ENCODE measurements around the gene TLE2. TPM values are rescaled to one million over a fixed set of nuclear protein-coding genes. Genes with fewer than 3 reads are reported as not detected.
"Not testable (repeated sequence)": the region's sequence is repeated elsewhere in the genome, so short reads cannot be mapped to it uniquely, and the experiment has no call there.

The TLE2 gene
- polyA plus RNA-seq, 1 donor = 29.3 TPM

DNA sequence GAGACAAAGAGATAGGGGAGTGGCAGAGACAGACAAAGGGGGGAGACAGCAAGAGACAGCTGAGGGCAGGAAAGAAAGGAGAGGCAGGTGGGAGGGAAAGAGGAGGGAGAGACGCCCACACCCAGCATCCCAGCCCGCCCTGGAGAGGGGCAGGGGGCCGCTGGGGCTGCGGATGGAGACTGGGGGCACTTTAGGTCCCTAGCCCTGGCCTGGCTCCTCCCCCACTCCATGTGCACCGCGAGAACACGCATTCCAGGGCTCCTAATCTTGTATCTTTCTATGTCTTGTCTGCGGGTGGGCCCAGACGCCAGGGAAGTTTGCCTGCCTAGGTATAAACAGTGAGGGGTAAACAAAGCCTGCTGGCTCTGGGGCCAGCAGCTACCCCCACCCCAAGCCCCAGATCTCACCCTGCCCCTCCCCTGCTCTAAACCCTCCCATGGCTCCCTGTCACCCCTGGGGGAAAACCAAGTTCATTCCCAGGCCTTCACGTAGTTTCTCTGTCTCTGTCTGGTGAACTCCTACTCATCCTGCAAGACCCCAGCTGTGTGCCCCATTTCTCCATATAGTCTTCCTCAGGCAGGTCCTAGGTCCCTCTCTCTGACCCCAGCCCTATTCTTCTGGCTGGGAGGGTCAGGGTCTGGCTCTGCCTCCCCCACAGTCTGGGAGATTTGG is 27.5 kb upstream of the TLE2 start:
- no peak for DNase-seq (ENCODE audit: low read depth)

DNA sequence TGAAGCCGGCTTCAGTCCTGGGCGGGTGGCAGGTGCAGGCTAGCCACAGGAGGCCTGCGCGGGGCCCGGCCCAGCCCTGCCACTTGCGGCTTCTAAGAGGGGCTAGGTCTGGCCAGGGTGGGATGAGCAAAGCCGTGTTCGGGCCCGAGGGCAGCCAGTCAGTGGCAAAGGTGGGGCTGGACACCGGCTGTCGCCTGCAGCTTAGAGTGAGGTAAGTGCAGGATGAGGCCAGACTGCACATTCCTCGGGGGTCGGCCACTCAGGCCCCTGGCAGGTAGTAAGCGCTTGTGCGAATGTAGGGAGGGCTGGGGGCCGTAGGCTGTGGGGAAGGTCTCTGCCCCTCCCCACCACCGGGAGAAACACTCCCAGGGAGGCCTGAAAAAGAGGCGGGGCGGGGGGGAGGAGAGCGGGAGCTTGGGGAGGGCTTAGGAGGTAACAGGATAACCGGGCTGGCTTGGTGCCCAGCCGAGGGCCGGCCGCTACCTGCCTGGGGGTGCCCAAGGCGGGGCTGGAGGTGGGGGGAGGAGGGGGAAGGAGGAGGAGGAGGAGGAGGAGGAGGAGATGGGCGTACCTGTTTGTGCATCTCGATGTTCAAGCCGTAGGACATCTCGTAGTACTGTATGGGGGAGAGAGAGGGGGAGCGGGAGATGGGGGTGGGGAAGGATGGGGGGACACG is 26.8 kb upstream of the TLE2 start:
- DNase-seq (ENCODE audit: low read depth) = no peak

DNA sequence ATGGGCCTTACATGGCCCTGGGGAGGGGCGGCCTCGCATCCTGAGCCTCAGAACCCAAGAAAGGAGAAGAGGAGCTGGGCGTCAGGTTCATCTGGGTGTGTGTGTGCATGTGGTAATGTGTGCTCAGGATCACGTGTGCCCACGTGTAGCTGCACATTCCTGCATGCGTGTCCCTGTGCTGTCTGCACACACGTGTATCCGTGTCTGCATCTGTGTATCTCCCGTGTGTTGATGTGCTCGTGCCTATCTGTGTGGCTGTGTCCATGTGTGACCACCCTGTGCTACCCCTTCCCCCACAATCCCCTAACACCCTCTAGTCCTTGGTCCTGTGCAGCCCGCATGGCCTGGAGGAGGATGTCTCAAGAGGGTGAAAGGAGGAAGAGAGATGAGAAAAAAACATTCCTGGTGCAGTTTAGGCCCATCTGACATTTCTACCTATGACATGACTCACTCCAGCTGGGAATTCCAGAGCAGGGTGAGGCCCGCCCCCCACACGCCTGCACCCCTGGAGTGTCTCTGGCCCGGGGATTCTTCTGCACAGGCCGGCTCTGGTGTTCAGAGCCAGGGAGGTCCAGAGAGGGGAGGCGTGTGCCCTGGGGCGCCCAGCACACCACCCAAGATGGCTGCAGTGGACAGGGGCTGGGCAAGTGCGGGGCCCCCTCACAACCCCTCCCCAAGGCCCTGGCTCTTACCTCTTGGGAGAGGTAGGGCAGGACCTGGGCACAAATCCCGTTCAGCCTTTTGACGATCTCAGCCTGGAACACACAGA is 26.1 kb upstream of the TLE2 start:
- no peak for DNase-seq (ENCODE audit: low read depth)

- DNase-seq (ENCODE audit: low read depth) = no peak
These were observed 25.3 kb upstream of the TLE2 start for GRCh38 chr19:3054265-3054971.

- no peak for DNase-seq (ENCODE audit: low read depth)
These were observed 24.7 kb upstream of the TLE2 start for GRCh38 chr19:3053780-3054179.

DNA sequence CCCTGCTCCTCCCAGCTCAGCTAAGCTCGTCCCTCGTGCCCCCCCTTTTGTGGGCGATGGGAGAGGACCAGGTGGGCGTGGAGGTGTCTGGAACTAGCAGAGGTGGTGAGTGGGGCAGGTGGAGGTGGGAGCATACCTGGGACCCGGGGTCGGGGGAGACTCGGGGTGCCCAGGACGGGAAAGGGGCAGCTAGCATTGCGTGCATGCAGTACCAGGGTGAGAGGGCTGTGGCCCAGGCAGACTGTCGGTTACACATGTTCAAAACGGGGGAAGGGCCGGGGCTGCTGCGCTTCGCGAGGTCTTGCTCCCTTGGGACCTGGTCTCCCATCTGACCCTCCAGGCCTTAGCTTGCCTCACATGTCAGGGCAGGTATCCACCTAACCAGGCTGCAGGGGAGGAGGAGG is 24.1 kb upstream of the TLE2 start:
- DNase-seq (ENCODE audit: low read depth) = no peak

DNA sequence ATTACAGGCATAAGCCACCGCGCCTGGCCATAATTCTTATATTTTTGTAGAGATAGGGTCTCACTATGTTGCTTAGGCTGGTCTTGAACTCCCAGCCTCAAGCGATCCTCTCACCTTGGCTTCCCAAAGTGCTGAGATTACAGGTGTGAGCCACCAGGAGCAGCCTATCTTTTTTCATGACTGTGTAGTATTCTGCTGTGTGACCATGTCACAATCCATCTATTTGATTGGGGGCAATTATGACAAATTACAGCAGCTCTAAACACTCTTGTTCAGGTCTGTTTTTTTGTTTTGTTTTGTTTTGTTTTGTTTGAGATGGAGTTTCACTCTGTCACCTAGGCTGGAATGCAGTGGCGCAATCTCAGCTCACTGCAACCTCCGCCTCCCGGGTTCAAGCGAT is 20.9 kb upstream of the TLE2 start:
- DNase-seq (ENCODE audit: low read depth) = not testable (repeated sequence)

GRCh38 chr19:3049089-3049488 is 20.0 kb upstream of the TLE2 start:
- no peak for DNase-seq (ENCODE audit: low read depth)

DNA sequence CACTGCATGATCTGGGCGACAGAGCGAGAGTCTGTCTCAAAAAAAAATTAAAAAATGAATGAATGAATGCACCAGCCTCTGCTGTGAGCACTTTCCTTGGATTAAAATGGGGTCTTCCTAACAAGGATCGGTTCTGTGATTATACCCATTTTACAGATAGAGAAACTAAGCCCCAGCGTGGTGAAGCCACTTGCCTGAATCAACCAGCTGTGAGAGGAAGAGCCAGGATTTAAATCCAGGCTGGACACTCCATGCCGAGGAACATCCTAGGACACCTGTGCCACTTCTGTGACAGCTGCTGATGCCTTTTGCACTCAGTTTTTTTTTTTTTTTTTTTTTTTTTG is 19.1 kb upstream of the TLE2 start:
- no peak for DNase-seq (ENCODE audit: low read depth)

DNA sequence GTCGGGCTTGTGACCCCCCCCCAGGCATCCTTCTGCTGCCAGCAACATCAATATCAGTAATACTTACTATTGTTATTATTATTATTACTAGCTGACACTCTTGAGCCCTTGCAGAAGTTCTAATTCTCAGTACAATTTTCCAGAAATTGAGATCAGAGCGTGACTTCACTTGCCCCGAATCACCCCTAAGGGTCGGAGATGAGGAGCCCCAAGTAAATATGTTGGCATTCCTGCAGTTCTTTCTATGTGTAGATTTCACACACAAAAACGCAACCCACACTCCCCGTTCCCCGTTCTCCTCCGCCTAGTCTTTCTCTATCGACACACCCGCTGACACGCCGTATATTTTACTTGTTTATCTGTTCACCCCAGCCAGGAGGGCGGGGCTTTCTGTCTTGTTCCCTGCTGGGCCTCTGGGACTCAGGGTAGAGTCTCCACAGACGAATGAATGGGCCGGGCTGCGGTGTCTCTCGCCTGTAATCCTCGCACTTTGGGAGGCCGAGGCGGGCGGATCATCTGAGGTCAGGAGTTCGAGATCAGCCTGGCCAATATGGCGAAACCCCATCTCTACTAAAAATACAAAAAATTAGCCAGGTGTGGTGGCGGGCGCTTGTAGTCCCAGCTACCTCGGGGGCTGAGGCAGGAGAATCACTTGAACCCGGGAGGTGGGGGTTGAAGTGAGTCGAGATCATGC is 18.6 kb upstream of the TLE2 start:
- DNase-seq (ENCODE audit: low read depth) = no peak

DNA sequence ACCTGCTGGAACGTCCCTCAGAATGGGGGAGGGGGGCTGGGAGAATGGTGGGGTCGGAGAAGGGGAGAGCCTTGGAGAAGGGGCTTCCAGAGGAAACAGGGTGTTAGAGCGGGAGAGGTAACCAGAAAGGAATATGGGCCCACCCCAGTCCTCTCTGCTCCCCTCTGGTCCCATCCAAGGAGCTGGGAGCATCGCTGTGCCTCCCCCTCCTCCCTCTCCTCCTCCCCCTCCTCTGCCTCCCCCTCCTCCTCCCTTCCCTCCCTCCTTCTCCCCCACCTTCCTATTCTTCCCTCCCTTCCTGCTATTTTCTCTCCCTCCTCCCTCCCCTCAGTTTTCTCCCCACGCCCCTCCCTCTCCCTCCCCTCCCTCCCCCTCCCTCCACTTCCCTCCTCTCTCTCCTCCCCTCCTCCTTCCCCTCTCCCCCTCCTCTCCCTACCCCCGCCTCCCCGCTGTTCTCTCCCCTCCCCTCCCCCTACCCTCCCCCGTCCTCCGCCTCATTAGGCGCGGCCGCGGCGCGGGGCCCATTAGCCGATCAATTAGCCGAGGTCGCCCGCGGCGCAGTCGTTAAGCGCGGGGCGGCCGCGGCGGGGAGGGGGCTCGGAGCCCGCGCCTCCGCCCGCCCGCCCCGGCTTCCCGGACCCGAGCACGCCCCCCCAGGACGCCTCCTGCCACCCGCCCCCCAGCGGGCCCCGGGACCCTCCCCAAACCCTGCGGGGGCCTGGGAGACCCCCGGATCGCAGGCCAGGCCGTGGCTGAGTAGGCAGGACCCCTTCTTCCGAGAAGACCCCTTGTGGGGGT is 17.8 kb upstream of the TLE2 start:
- DNase-seq (ENCODE audit: low read depth) = no peak

DNA sequence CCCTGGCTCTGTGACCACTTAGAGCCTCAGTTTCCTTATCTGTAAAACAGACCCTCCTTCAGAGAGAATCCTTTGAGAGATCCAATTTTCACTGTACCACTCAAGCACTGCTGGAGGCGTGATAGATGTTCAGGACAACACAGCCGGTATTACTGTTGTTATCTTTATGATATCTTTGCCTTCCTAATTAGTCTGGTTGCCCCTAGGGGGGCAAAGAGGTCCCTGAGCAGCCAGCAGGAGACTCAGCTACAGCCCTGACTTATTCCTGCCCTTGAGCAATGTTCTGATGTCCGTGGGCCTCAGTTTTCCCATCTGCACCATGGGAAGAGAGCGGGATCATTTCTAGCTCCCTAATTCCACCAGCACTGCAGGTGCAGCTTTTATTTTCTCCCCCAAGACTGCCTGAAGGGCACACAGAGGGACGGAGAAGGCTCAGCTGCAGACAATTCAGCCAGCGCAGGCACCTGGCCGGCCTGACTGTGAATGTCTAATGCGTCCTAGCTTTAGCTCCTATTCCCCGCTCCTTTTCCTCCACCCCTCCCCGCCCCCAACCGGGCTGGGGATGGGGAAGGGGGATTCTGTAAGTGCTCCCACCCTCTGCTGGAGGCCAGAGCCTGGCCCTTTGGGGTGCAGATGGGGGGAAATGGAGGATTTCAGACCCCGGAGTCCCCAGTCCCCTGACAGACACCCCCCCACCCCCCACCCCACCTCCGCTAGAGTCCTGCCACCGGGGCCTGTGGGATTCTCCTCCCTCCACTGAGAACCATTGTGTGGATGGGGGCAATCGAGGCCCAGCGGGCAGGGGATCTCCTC is 17.0 kb upstream of the TLE2 start:
- no peak for DNase-seq (ENCODE audit: low read depth)

DNA sequence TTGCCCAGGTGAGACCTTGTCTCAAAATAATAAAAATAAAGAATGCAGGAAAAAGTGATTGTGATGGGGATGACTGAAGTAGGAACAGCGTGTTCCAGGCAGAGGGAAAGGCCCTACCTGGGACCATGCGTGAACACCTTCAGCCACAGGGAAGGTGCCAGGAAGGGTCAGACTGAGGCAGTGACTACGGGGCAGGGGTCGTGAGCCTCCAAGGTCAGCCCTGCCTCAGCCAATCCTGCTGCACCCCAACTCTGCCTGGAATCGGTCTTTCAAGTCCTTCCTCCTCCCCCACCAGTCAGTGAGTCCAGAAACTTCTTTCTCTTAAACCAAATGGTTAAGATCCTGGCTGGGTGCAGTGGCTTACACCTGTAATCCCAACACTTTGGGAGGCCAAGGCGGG is 16.1 kb upstream of the TLE2 start:
- no peak for DNase-seq (ENCODE audit: low read depth)

GRCh38 chr19:3042621-3043267 is 13.7 kb upstream of the TLE2 start:
- DNase-seq (ENCODE audit: low read depth) = no peak

DNA sequence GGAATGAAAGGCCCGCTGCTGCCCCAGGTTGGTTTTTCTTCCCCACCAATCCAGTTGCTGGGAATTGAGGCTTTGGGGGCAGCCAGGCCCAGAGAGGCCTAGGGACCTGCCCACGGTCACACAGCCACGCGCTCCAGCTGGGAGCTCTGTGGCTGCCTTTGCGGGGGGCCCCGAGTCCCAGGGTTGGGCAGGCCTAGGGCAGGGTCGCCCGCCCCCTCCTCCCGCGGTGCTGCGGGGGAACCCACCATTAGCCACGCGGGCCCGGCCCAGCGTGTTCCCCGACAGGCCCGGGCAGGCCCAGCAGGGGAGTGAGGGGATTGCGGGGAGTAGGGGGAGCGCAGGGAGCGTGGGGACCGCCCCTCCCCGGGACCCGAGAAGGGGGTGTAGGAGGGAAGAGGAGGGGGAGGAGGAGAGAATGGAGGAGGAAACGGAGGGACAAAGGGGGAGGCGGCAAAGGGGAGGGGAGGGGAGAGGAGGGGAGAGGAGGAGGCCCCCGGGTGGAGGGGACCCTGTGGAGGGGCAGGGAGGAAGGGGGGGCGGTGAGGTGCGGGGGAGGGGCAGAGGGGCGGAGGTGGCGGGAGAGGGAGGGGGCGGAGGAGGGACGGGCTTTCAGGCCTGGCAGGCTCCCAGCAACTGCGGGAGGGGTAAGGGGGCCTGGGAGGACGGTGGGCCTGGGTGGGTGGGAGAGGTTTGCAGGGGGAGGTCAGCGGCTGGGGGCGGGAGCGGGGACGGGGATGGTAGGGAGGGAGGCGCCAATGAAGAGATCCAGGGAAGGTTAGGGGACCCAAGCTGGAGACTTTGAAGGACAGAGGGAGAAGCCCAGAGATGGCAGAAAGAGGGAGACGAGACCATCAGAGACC is 12.9 kb upstream of the TLE2 start:
- DNase-seq (ENCODE audit: low read depth) = no peak

- no peak for DNase-seq (ENCODE audit: low read depth)
These were observed 12.2 kb upstream of the TLE2 start for GRCh38 chr19:3041327-3041726.

GRCh38 chr19:3039641-3040077 is 10.6 kb upstream of the TLE2 start:
- DNase-seq (ENCODE audit: low read depth) = no peak

DNA sequence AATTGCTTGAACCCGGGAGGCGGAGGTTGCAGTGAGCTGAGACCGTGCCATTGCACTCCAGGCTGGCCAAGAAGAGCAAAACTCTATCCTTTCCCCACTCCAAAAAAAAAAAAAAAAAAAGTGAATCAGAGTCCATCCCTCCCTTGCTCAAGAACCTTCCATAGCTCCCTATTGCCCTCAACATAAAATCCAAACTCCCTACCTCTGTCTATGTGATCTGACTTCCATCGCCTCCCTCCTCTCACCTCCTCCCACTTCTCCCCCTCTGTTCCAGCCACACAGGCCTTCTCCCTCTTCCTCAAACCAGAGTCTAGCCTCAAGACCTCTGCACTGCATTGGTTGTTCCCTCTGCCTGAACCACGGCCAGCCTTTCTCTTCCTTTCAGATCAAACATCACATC is 10.0 kb upstream of the TLE2 start:
- DNase-seq (ENCODE audit: low read depth) = no peak

GRCh38 chr19:3038214-3038613 is 9.1 kb upstream of the TLE2 start:
- no peak for DNase-seq (ENCODE audit: low read depth)

Data from forelimb muscle (tissue), 1 donor.